ENCODE results near the gene NANOS3. TPM values are rescaled to one million over a fixed set of nuclear protein-coding genes. Genes with fewer than 3 reads are reported as not detected.

The NANOS3 gene
- total and polyA plus RNA-seq, 9 of the 15 experiments (the other 6 are each of a cell fraction or from before 2014, with no cell fraction given) = not detected

GRCh38 chr19:13861714-13862531 lies 15.0 kb upstream of the NANOS3 start (continued):
- peak; percentile 32 for TF ChIP-seq KDM5B (IDR thresholded peaks at IDR 0.05; ENCODE audit: insufficient replicate concordance, low read depth, low read length)
- no peak for TF ChIP-seq ZNF408 (CRISPR knock-in tag; IDR thresholded peaks at IDR 0.05; ENCODE audit: low read depth)
- no peak for TF ChIP-seq PHB2 (IDR thresholded peaks at IDR 0.05; ENCODE audit: low read depth)
- TF ChIP-seq ELK3 (CRISPR knock-in tag; IDR thresholded peaks at IDR 0.05) = no peak
- no peak for TF ChIP-seq FOXJ2 (tag; IDR thresholded peaks at IDR 0.05)
- no peak for TF ChIP-seq RAD51 (IDR thresholded peaks at IDR 0.05; ENCODE audit: borderline replicate concordance, low read depth)
- TF ChIP-seq POLR3A (IDR thresholded peaks at IDR 0.05; ENCODE audit: borderline replicate concordance, extremely low read depth, insufficient read depth, insufficient read length) = no peak
- TF ChIP-seq HOMEZ (CRISPR knock-in tag; IDR thresholded peaks at IDR 0.05) = no peak
- TF ChIP-seq IFI16 (CRISPR knock-in tag; IDR thresholded peaks at IDR 0.05) = no peak
- TF ChIP-seq CREB3 (tag; conservative IDR thresholded peaks at IDR 0.05; ENCODE audit: low read depth) = no peak
- TF ChIP-seq THRB (CRISPR knock-in tag; conservative IDR thresholded peaks at IDR 0.05) = no peak
- TF ChIP-seq RBM17 (IDR thresholded peaks at IDR 0.05; ENCODE audit: borderline replicate concordance, low read depth, low read length) = no peak
- TF ChIP-seq ZNF639 (CRISPR knock-in tag; conservative IDR thresholded peaks at IDR 0.05 in 1 of 2, IDR thresholded peaks at IDR 0.05 in 1 of 2) = no peak
- TF ChIP-seq NBN (IDR thresholded peaks at IDR 0.05; ENCODE audit: low read depth) = peak; percentile 39; the same call in 1 of the 2 replicates
- no peak for TF ChIP-seq MED1 (CRISPR knock-in tag; IDR thresholded peaks at IDR 0.05; ENCODE audit: borderline replicate concordance)
